RPMI8226 (cell line): Measurements from ENCODE around the gene CACNA1I.

Experiments used
- DNase-seq: peaks from one replicate; pipeline ENCODE4 v3.0.0-alpha.2; 2015

The CACNA1I gene

GRCh38 chr22:39654131-39654926 is 83.8 kb downstream of the CACNA1I start:
- DNase-seq = no peak

GRCh38 chr22:39655004-39655579 is 84.5 kb downstream of the CACNA1I start:
- DNase-seq = peak; percentile 20

GRCh38 chr22:39655831-39656230 is 85.3 kb downstream of the CACNA1I start:
- DNase-seq = no peak

GRCh38 chr22:39656495-39657490 is 86.2 kb downstream of the CACNA1I start:
- DNase-seq = no peak

- no peak for DNase-seq
These were observed 87.8 kb downstream of the CACNA1I start for GRCh38 chr22:39658367-39658766.

GRCh38 chr22:39658806-39659463 is 88.4 kb downstream of the CACNA1I start:
- no peak for DNase-seq

GRCh38 chr22:39661501-39661841 is 90.9 kb downstream of the CACNA1I start:
- no peak for DNase-seq

GRCh38 chr22:39661842-39662685 is 91.5 kb downstream of the CACNA1I start:
- no peak for DNase-seq

GRCh38 chr22:39662686-39663052 is 92.1 kb downstream of the CACNA1I start:
- no peak for DNase-seq

GRCh38 chr22:39663751-39664150 is 93.2 kb downstream of the CACNA1I start:
- no peak for DNase-seq

GRCh38 chr22:39664485-39665200 is 94.1 kb downstream of the CACNA1I start:
- no peak for DNase-seq

GRCh38 chr22:39665229-39665628 is 94.7 kb downstream of the CACNA1I start:
- DNase-seq = no peak

- no peak for DNase-seq
These were observed 95.3 kb downstream of the CACNA1I start for GRCh38 chr22:39665661-39666431.

GRCh38 chr22:39666495-39666894 is 95.9 kb downstream of the CACNA1I start:
- DNase-seq = no peak

- no peak for DNase-seq
These were observed 96.4 kb downstream of the CACNA1I start for GRCh38 chr22:39666926-39667325.

- DNase-seq = no peak
These were observed 98.9 kb downstream of the CACNA1I start for GRCh38 chr22:39669432-39669831.

- no peak for DNase-seq
These were observed 101.4 kb downstream of the CACNA1I start for GRCh38 chr22:39671936-39672335.

GRCh38 chr22:39674536-39674935 is 104.0 kb downstream of the CACNA1I start:
- no peak for DNase-seq

- no peak for DNase-seq
These were observed 105.4 kb downstream of the CACNA1I start for GRCh38 chr22:39675947-39676346.

- no peak for DNase-seq
These were observed 107.4 kb downstream of the CACNA1I start for GRCh38 chr22:39677967-39678366.
